LNCaP clone FGC (cell line): ENCODE data around the gene ZBTB2.

Experiments used
- DNase-seq: peaks from one replicate; pipeline ENCODE4 v3.0.0-alpha.2; 2011; ENCODE audit warnings: low read depth
- H3K4me3 ChIP-seq: 2 replicates; pipeline ENCODE4 v1.5.1; 2011; ENCODE audit warnings: mild to moderate bottlenecking, low read depth, low read length, control low read depth
- TF ChIP-seq, protein P1 (sequence below): IDR thresholded peaks from 2 replicates; pipeline ENCODE4 v1.5.1; 2012; ENCODE audit warnings: mild to moderate bottlenecking; ENCODE audit not compliant: control insufficient read depth, insufficient read depth; ENCODE audit errors: extremely low read depth

The ZBTB2 gene

GRCh38 chr6:151408858-151409257 lies 17.5 kb upstream of the ZBTB2 start:
- TF ChIP-seq, protein P1, sequence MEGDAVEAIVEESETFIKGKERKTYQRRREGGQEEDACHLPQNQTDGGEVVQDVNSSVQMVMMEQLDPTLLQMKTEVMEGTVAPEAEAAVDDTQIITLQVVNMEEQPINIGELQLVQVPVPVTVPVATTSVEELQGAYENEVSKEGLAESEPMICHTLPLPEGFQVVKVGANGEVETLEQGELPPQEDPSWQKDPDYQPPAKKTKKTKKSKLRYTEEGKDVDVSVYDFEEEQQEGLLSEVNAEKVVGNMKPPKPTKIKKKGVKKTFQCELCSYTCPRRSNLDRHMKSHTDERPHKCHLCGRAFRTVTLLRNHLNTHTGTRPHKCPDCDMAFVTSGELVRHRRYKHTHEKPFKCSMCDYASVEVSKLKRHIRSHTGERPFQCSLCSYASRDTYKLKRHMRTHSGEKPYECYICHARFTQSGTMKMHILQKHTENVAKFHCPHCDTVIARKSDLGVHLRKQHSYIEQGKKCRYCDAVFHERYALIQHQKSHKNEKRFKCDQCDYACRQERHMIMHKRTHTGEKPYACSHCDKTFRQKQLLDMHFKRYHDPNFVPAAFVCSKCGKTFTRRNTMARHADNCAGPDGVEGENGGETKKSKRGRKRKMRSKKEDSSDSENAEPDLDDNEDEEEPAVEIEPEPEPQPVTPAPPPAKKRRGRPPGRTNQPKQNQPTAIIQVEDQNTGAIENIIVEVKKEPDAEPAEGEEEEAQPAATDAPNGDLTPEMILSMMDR: no peak
- H3K4me3 ChIP-seq: no peak overlapping the region
- no peak for DNase-seq

- DNase-seq: no peak
- TF ChIP-seq, protein P1: no peak
- no peak overlapping the region for H3K4me3 ChIP-seq
Observed at GRCh38 chr6:151403919-151404308, 12.6 kb upstream of the ZBTB2 start.

- H3K4me3 ChIP-seq: no peak overlapping the region
- no peak for DNase-seq
- TF ChIP-seq, protein P1: no peak
Observed at GRCh38 chr6:151402228-151402627, 10.9 kb upstream of the ZBTB2 start.

DNA sequence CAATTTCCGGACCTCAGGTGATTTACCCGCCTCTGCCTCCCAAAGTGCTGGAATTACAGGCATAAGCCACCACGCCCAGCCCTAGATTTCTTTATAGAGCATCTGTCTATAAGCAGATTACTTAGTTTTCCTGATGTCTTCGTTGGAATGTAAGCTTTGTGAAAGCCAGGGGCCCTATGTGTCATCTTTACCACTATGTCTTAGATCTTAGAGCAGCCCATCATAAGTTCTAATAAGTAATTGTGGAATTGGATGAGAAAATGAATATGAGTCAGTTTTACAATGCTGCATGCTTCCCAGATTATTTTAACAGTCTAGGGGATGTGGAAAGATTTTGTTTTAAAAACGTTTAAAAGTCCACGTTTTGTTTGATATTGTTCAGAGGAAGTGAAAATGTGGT lies 9.1 kb upstream of the ZBTB2 start:
- H3K4me3 ChIP-seq: no peak overlapping the region
- TF ChIP-seq, protein P1: no peak
- no peak for DNase-seq

- H3K4me3 ChIP-seq: no peak overlapping the region
- TF ChIP-seq, protein P1: no peak
- DNase-seq: peak; percentile 40
Observed at GRCh38 chr6:151399679-151400078, 8.3 kb upstream of the ZBTB2 start.

- TF ChIP-seq, protein P1: no peak
- H3K4me3 ChIP-seq: no peak overlapping the region
- DNase-seq: no peak
Observed at GRCh38 chr6:151393410-151393809, 2.1 kb upstream of the ZBTB2 start.

DNA sequence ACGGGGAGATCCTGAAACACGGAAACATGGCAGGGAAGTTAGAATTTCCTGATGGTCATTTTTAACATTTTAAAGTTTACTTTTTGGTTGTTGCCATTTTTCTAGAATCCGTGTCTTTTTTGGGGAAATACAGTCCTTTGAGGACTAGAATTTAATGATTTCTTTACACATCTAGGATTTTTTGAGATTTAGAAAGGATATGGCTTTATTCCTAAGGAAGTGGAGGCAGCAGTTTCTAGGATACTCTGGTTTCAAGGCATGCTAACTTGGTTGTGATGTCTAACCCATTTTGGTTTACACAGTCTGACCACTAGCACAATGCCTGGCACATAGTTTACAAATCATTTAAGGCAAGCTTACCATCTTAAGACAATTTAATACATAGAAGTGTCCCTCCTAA lies 1.1 kb upstream of the ZBTB2 start:
- TF ChIP-seq, protein P1: no peak
- H3K4me3 ChIP-seq: peak overlapping the region; percentile 80
- no peak for DNase-seq
